Skeletal muscle tissue (tissue), 2 donors: ENCODE data around the gene ANGPTL7. TPM values are rescaled to one million over a fixed set of nuclear protein-coding genes. Genes with fewer than 3 reads are reported as not detected.

Source experiments
- small RNA-seq: library from RNA; depleted of rRNA; stranded (forward); fragments of <200 nt; gene quantifications from one replicate; pipeline ENCODE3, GENCODE V24; 2014
- total RNA-seq: library from RNA; depleted of rRNA; stranded (reverse); fragments of >200 nt; gene quantifications from one replicate; pipeline ENCODE4 v1.2.3, GENCODE V29; 2014

Gene ANGPTL7
- total RNA-seq, 1 donor from 2014 or later: 5.2 TPM

Small RNAs within 50 kb of the gene (small RNA-seq; reads per million reads assigned to genes)
- gene RNU6-291P: not detected
- gene RNU6-537P: not detected
- gene RPL39P6: not detected

Other genes starting within 250 kb of the ANGPTL7 start
- 61.1 TPM for gene TARDBP, start 176.7 kb upstream of the ANGPTL7 start, total RNA-seq
- gene MASP2, start 142.1 kb upstream of the ANGPTL7 start, total RNA-seq: under 0.01 TPM
- gene SRM, start 129.3 kb upstream of the ANGPTL7 start, total RNA-seq: 8.4 TPM
- gene EXOSC10, start 89.5 kb upstream of the ANGPTL7 start, total RNA-seq: 28.2 TPM
- 25.1 TPM for gene MTOR, start 73.2 kb downstream of the ANGPTL7 start, total RNA-seq
- gene UBIAD1, start 83.8 kb downstream of the ANGPTL7 start, total RNA-seq: 7.3 TPM